HT-29 (cell line): ENCODE results near the gene NPAS4. TPM values are rescaled to one million over a fixed set of nuclear protein-coding genes. Genes with fewer than 3 reads are reported as not detected.
"Not testable (repeated sequence)": the region's sequence is repeated elsewhere in the genome, so short reads cannot be mapped to it uniquely, and the experiment has no call there.

Experiments
- DNase-seq: peaks from one replicate; pipeline ENCODE4 v3.0.0-alpha.2; 2015; ENCODE audit warnings: low spot score
- total RNA-seq: library from RNA; depleted of rRNA; stranded (reverse); fragments of >200 nt; shearing (Covaris generic); gene quantifications from 2 replicates; pipeline ENCODE4 v1.2.3, GENCODE V29; 2014

Gene NPAS4
- total RNA-seq, 1 experiment from 2014 or later: not detected

- no peak for DNase-seq
Observed at GRCh38 chr11:66454247-66454646, 33.4 kb downstream of the NPAS4 start.

- no peak for DNase-seq
Observed at GRCh38 chr11:66454828-66455227, 34.0 kb downstream of the NPAS4 start.

GRCh38 chr11:66457826-66458225 is 37.0 kb downstream of the NPAS4 start:
- no peak for DNase-seq

- DNase-seq: no peak
Observed at GRCh38 chr11:66459138-66459778, 38.4 kb downstream of the NPAS4 start.

GRCh38 chr11:66462010-66462409 is 41.2 kb downstream of the NPAS4 start:
- DNase-seq: no peak

GRCh38 chr11:66462911-66463310 is 42.1 kb downstream of the NPAS4 start:
- no peak for DNase-seq

DNA sequence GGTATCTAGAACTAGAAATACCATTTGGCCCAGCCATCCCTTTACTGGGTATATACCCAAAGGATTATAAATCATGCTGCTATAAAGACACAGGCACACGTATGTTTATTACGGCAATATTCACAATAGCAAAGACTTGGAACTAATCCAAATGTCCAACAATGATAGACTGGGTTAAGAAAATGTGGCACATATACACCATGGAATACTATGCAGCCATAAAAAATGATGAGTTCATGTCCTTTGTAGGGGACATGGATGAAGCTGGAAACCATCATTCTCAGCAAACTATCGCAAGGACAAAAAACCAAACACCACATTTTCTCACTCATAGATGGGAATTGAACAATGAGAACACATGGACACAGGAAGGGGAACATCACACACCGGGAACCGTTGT is 43.3 kb downstream of the NPAS4 start:
- DNase-seq: not testable (repeated sequence)

GRCh38 chr11:66464916-66465315 is 44.1 kb downstream of the NPAS4 start:
- no peak for DNase-seq

GRCh38 chr11:66465373-66466224 is 44.8 kb downstream of the NPAS4 start:
- no peak for DNase-seq

GRCh38 chr11:66466225-66467033 is 45.6 kb downstream of the NPAS4 start, which contains the start of gene PELI3:
PELI3 (plus strand) TSS chr11:66466905; CDS start chr11:66468129, 1,224 bp downstream.
- peak; percentile 96 for DNase-seq

DNA sequence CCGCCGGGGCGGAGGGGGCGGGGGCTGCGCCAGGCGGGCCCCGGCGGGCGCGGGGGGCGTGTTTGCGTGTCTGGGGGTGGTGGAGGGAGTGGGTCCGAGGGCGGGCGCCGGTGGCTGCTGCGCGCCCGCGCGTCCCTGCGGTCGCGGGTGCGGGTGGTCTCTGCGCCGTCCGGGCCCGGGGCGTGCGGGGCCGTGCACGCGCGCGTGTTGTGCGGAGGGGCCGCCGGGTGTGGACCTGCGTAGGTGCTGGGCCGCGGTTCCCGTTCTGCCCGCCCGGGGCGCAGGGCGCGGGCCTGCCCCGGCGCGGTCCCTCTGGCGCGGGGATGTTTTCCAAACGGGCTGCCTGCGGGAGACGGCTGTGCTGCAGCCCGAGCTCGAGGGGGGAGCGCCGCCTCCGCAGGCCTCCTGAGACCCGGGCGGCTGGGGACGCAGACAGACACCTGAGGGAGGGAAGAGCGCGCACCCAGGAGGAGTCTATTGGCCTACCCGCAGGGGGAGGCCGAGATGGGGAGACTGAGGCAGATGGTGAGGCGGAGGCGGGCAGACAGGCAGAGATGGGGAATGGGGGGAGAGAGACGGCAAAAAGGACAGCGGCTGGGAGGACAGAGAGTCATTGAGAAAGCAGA is 46.3 kb downstream of the NPAS4 start:
- no peak for DNase-seq

DNA sequence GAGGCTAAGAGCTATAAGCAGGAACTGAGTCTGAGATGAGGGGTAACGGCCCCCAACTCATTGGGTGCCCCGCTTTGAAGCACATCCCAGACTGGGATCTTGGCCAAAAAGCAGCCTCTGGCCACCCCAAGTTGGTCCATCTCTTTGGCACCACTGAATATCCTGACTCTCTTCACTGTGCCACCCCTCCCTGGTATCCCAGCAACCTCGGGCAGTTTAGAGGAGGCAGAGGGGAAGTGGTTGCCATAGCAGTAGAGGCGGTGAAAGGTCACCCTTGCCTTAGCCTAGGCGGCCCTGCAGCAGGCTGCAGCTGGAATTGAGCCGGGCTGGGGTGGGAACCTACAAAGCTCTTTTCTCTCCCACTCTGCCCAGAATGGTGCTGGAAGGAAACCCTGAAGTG is 46.9 kb downstream of the NPAS4 start:
- DNase-seq: peak; percentile 89

DNA sequence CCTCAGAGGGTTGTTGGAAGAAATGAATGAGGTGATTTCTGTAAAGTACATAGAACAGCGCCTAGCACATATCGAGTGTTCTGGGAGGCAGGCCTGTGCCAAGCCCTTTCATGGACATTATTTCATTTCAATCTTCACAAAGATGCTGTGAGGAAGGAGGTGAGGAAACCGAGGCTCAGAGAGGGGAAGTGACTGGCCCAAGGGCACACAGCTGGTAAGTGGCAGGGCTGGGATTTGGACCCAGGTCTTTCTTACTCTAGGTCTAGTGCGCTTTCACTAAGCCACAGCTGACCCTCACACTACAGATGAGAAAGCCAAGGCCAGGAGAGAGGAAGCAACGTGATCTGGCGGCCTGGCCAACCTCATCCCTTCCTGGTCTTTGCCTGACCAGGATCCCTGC is 47.9 kb downstream of the NPAS4 start:
- DNase-seq: no peak

GRCh38 chr11:66469441-66469840 is 48.6 kb downstream of the NPAS4 start:
- no peak for DNase-seq

GRCh38 chr11:66470015-66470414 is 49.2 kb downstream of the NPAS4 start:
- DNase-seq: no peak

DNA sequence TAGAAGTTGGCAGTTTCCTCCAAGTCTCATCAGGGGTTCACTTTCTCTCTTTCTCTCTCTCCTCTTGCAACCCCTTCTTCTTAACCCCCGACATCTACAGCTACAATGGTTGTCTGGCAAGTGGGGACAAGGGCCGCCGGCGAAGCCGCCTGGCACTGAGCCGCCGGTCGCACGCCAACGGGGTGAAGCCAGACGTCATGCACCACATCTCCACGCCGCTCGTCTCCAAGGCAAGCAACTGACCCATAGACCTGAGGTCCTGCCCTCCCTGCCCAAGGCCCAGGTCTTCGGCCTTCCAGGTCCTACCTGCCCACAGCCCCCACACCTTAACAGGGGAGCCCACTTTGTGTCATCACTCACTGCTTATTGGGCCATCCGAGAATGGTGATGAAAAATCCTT is 50.3 kb downstream of the NPAS4 start:
- DNase-seq: no peak

DNA sequence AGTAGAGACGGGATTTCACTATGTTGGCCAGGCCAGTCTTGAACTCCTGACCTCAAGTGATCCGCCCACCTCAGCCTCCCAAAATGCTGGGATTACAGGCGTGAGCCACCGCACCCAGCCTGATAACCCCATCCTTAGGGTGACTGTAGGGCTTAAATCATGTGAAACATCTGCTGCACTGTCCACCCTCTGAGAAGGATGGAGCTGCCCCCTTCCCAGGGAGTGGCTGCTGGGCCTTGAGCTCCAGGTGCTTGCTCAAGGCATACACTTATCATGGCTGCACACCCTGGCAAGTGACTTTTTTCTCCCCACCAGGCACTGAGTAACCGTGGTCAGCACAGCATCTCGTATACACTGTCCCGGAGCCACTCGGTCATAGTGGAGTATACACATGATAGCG is 51.2 kb downstream of the NPAS4 start:
- DNase-seq: no peak

DNA sequence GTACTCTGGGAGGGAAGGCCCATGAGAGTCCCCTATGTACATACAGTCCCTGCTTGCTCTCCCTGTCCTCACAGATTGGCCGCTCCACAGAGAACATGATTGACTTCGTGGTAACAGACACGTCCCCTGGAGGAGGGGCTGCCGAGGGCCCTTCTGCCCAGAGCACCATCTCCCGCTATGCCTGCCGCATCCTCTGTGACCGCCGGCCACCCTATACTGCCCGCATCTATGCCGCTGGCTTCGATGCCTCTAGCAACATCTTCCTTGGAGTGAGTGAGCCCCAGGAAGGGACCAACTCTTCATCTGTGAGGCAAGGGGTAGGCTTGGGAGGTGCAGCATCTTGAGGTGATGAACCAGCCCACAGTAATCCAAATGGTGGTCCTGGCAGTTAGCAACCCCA is 52.3 kb downstream of the NPAS4 start:
- no peak for DNase-seq

- no peak for DNase-seq
Observed at GRCh38 chr11:66473608-66474515, 53.0 kb downstream of the NPAS4 start.

GRCh38 chr11:66475349-66476172 is 54.7 kb downstream of the NPAS4 start:
- DNase-seq: no peak
